ENCODE measurements around the gene GTF2F1. TPM values are rescaled to one million over a fixed set of nuclear protein-coding genes. Genes with fewer than 3 reads are reported as not detected.

GTF2F1 gene
- total and polyA plus RNA-seq, 9 of the 15 experiments (the other 6 are each of a cell fraction or from before 2014, with no cell fraction given), result 4.7 to 75.4 (median 68.4) TPM

DNA sequence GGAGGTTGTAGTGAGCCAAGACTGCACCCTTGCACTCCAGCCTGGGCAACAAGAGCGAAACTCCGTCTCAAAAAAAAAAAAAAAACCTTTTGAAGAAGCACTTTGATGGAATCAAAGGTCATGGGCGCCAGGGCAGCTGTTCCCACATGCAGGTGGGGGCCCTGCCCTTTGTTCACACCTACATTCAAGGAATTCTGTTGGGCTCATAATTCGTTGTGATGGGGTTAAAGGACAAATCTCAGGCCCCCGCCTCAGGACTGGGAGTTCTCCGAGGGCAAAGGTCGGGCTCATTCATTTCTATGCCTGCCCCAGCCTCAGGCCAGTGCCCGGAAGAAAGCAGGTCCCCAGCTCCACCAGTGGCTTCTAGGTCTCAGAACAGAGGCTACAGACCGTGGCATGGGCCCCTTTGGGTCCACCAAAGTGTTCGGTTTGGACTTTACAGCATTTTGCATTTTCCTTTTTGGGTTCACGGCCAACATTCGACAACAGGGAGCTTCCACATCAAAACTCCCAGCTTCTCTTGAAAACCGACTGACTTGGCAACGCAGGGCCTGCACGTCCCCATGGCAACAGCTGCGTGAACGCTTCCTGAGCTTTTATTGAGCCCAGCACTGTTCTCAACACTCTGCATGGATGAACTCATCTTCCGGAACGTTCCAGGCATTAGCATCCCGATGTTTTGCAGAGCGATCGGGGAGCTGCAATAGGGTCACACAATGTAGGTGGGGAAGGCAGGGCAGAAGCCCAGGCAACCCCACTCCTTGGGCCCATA lies 10.1 kb upstream of the GTF2F1 start:
- in situ Hi-C loops (cut with MboI), result no loop called here
- 51% methylated on average over 22 of the region's 22 CpGs for WGBS (ENCODE audit: insufficient coverage, low coverage, missing lambda C conversion rate)
- ChIA-PET CTCF (ENCODE audit: low intra/inter-chr PET ratio) (no interaction called here), POLR2A (interaction anchor here (0.6 kb wide), 1 partner anchor 289 kb away, joined by 3 read pairs; no protein-coding TSS in a partner anchor)
- Histone ChIP-seq H3K9me3 (replicated peaks; ENCODE audit: control insufficient read depth, insufficient read depth, low read depth, low read length) (no peaks in the 10 kb centered on the region), H3K36me3 (ENCODE audit: control insufficient read depth, insufficient read depth, low read length) (no peaks in the 10 kb centered on the region), H4K20me1 (replicated peaks; ENCODE audit: control insufficient read depth, insufficient read depth, low read length) (no peaks in the 10 kb centered on the region), H3K4me2 (ENCODE audit: insufficient read depth, low read length) (no peak overlapping the region), H3K9ac (ENCODE audit: insufficient read depth in 1 of 2, low read depth in 2 of 2, low read length in 2 of 2) (no peak overlapping the region), H2AFZ (ENCODE audit: low read depth, low read length) (peak overlapping the region; percentile 65; the same call in 1 of the 2 replicates), H3K4me3 (no peak overlapping the region), H3K4me1 (replicated peaks in 1 of 2; ENCODE audit: control insufficient read depth in 2 of 2, insufficient read depth in 2 of 2, low read length in 2 of 2) (peaks cover 0 to 7% of the 10 kb centered on the region in 2 experiments; a peak in 2 of 5 replicates), H3K27me3 (ENCODE audit: control insufficient read depth in 2 of 2, insufficient read depth in 2 of 2, low read length in 2 of 2) (no peaks in the 10 kb centered on the region), H3K27ac (ENCODE audit: extremely low read depth, low read depth, low read length) (no peak overlapping the region), H3K9me1 (ENCODE audit: control insufficient read depth, insufficient read depth, low read length) (no peaks in the 10 kb centered on the region), H3K79me2 (ENCODE audit: control insufficient read depth, insufficient read depth, low read length) (no peaks in the 10 kb centered on the region)
- no TSS peak for BruUV-seq (replicated peaks)
- ATAC-seq (no peak), DNase-seq (ENCODE audit: extremely low read depth in 1 of 4, low spot score in 3 of 4) (peak in 1 of 4 experiments; percentile 4), FAIRE-seq (no peak)
- intact Hi-C loops (cut with micrococcal nuclease), result no loop called here
- TF ChIP-seq MYNN (IDR thresholded peaks at IDR 0.05), result peak; percentile 94
- TF ChIP-seq MYNN (CRISPR knock-in tag; IDR thresholded peaks at IDR 0.05), result peak; percentile 77; the same call in 1 of the 2 replicates
- no peak for TF ChIP-seq MLX (CRISPR knock-in tag; conservative IDR thresholded peaks at IDR 0.05)
- no peak for TF ChIP-seq SMAD2 (IDR thresholded peaks at IDR 0.05; ENCODE audit: low read depth, low read length)
- TF ChIP-seq ZC3H4 (CRISPR knock-in tag; IDR thresholded peaks at IDR 0.05; ENCODE audit: borderline replicate concordance), result no peak
- TF ChIP-seq RFX1 (IDR thresholded peaks at IDR 0.05), result peak; percentile 77
- no peak for TF ChIP-seq CC2D1A (IDR thresholded peaks at IDR 0.05)
- TF ChIP-seq, protein P1, sequence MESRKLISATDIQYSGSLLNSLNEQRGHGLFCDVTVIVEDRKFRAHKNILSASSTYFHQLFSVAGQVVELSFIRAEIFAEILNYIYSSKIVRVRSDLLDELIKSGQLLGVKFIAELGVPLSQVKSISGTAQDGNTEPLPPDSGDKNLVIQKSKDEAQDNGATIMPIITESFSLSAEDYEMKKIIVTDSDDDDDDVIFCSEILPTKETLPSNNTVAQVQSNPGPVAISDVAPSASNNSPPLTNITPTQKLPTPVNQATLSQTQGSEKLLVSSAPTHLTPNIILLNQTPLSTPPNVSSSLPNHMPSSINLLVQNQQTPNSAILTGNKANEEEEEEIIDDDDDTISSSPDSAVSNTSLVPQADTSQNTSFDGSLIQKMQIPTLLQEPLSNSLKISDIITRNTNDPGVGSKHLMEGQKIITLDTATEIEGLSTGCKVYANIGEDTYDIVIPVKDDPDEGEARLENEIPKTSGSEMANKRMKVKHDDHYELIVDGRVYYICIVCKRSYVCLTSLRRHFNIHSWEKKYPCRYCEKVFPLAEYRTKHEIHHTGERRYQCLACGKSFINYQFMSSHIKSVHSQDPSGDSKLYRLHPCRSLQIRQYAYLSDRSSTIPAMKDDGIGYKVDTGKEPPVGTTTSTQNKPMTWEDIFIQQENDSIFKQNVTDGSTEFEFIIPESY (CRISPR knock-in tag; IDR thresholded peaks at IDR 0.05), result peak; percentile 77
- TF ChIP-seq MAFF (IDR thresholded peaks at IDR 0.05; ENCODE audit: low read length), result no peak
- TF ChIP-seq GTF2F1 (IDR thresholded peaks at IDR 0.05; ENCODE audit: low read depth, low read length), result no peak

Measured in K562 (cell line).